Activated CD4-positive, CD25-positive, alpha-beta regulatory T cell treated with anti-CD3 and anti-CD28 coated beads, Interleukin-2, amount 50 U/mL, for 24 hours (primary cell): ENCODE measurements around the gene ZBTB9.

Source experiments
- ATAC-seq, 2 donors: fragments of 150-1000 bp; cut with Tn5 transposase; one replicate each; pipeline ENCODE4 v1.10.0; 2021; ENCODE audit warnings: mild to moderate bottlenecking in 1 of 2, moderate library complexity in 1 of 2

The ZBTB9 gene

GRCh38 chr6:33433001-33433543 lies 21.3 kb upstream of the ZBTB9 start:
- no peak for ATAC-seq

GRCh38 chr6:33433544-33434191 lies 20.7 kb upstream of the ZBTB9 start:
- ATAC-seq: no peak

- ATAC-seq: no peak
Observed at GRCh38 chr6:33434961-33435360, 19.4 kb upstream of the ZBTB9 start.

- ATAC-seq: no peak
Observed at GRCh38 chr6:33437666-33438065, 16.7 kb upstream of the ZBTB9 start.

- ATAC-seq: no peak
Observed at GRCh38 chr6:33438978-33439594, 15.3 kb upstream of the ZBTB9 start.

GRCh38 chr6:33439956-33440648 lies 14.3 kb upstream of the ZBTB9 start:
- no peak for ATAC-seq

- no peak for ATAC-seq
Observed at GRCh38 chr6:33440649-33441309, 13.6 kb upstream of the ZBTB9 start.

- ATAC-seq: no peak
Observed at GRCh38 chr6:33441457-33441856, 12.9 kb upstream of the ZBTB9 start.

- ATAC-seq: no peak
Observed at GRCh38 chr6:33442283-33442682, 12.1 kb upstream of the ZBTB9 start.

- no peak for ATAC-seq
Observed at GRCh38 chr6:33443025-33443424, 11.4 kb upstream of the ZBTB9 start.

GRCh38 chr6:33443619-33444504 lies 10.5 kb upstream of the ZBTB9 start:
- no peak for ATAC-seq

GRCh38 chr6:33445119-33445603 lies 9.2 kb upstream of the ZBTB9 start:
- no peak for ATAC-seq

- no peak for ATAC-seq
Observed at GRCh38 chr6:33446356-33446755, 8.0 kb upstream of the ZBTB9 start.

GRCh38 chr6:33450434-33450833 lies 3.9 kb upstream of the ZBTB9 start:
- no peak for ATAC-seq

GRCh38 chr6:33451606-33452005 lies 2.8 kb upstream of the ZBTB9 start:
- ATAC-seq: no peak

GRCh38 chr6:33452496-33452895 lies 1.9 kb upstream of the ZBTB9 start:
- ATAC-seq: no peak

GRCh38 chr6:33453393-33454008 lies 875 bp upstream of the ZBTB9 start:
- no peak for ATAC-seq

- ATAC-seq: no peak
Observed at GRCh38 chr6:33455051-33455450, 675 bp downstream of the ZBTB9 start.

GRCh38 chr6:33456156-33456555 lies 1.8 kb downstream of the ZBTB9 start:
- ATAC-seq: no peak

GRCh38 chr6:33458676-33459075 lies 4.3 kb downstream of the ZBTB9 start:
- no peak for ATAC-seq

- ATAC-seq: no peak
Observed at GRCh38 chr6:33459226-33459625, 4.8 kb downstream of the ZBTB9 start.
